ENCODE measurements around the gene MACF1. TPM values are rescaled to one million over a fixed set of nuclear protein-coding genes. Genes with fewer than 3 reads are reported as not detected.
A peak's percentile ranks its signal among the peaks of the same experiment; 100 is the strongest.

The MACF1 gene
- total and polyA plus RNA-seq, 5 donors from 2014 or later: 21.8 to 431 (median 26.2) TPM

DNA sequence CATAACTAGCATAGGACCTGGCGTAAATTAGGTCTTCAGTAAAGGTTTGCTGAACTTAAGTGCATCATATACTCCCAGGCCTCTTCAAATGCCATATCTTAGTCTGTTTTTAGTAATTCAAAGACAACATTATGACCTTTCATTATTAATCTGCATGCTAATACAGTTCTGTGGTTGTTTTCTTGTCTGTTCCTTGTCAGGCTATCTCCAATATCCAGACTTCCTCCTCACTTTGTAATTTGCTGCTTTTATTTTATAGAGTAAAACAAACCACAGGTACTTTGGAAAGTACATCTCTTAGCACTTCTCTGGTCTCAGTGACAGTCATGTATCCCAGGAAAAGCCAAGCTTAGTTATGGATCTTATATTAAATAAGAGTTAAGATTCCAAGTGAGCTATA, 221.9 kb downstream of the MACF1 start:
- H3K27me3 ChIP-seq (ENCODE audit: control insufficient read depth, insufficient read depth, low read length): no peaks in the 10 kb centered on the region
- Mint-ChIP-seq H3K27me3 (no peaks in the 10 kb centered on the region), H3K9me3 (peaks cover 0 to 3% (median 0%) of the 10 kb centered on the region in 7 donors), H3K4me3 (no peak overlapping the region), H3K27ac (peak overlapping the region in 2 of 3 donors; percentile 5 to 79), H3K4me1 (peaks cover 6 to 26% (median 12%) of the 10 kb centered on the region in 4 donors), H3K36me3 (peaks cover 62% of the 10 kb centered on the region)
- peaks cover 90% of the 10 kb centered on the region for H3K36me3 ChIP-seq (ENCODE audit: control insufficient read depth, insufficient read depth, low read length)
- ATAC-seq (ENCODE audit: low read depth in 2 of 2): no peak
- DNase-seq: no peak
- H3K4me3 ChIP-seq (ENCODE audit: low read depth, low read length): no peak overlapping the region
- H3K9me3 ChIP-seq (ENCODE audit: control insufficient read depth in 2 of 2, low read length in 2 of 2): no peaks in the 10 kb centered on the region
- H3K4me1 ChIP-seq (ENCODE audit: control insufficient read depth, insufficient read depth, low read length, poor library complexity, severe bottlenecking): no peaks in the 10 kb centered on the region
- H3K27ac ChIP-seq (ENCODE audit: insufficient read depth, low read length, poor library complexity, severe bottlenecking): no peak overlapping the region

DNA sequence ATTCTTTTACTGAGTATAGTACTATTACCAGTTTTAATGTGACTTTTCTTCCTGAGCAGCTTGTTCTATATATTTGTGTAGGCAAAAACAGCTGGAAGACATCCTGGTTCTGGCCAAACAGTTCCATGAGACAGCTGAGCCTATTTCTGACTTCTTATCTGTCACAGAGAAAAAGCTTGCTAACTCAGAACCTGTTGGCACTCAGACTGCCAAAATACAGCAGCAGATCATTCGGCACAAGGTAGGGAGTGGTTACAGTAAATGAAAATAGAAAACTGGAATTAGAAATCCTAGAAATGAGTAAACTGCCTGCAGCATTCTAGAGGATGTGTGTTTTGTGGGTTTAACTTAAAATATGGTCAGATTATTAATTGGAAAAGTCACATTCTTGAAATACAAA, 222.9 kb downstream of the MACF1 start:
- Histone ChIP-seq H3K27me3 (ENCODE audit: control insufficient read depth, insufficient read depth, low read length) (no peaks in the 10 kb centered on the region), H3K4me3 (ENCODE audit: low read depth, low read length) (no peak overlapping the region), H3K4me1 (ENCODE audit: control insufficient read depth, insufficient read depth, low read length, poor library complexity, severe bottlenecking) (no peaks in the 10 kb centered on the region), H3K9me3 (ENCODE audit: control insufficient read depth in 2 of 2, low read length in 2 of 2) (no peaks in the 10 kb centered on the region), H3K36me3 (ENCODE audit: control insufficient read depth, insufficient read depth, low read length) (peaks cover 95% of the 10 kb centered on the region), H3K27ac (ENCODE audit: insufficient read depth, low read length, poor library complexity, severe bottlenecking) (no peak overlapping the region)
- Mint-ChIP-seq H3K4me1 (peaks cover 6 to 22% (median 11%) of the 10 kb centered on the region in 4 donors), H3K4me3 (no peak overlapping the region), H3K36me3 (peaks cover 67% of the 10 kb centered on the region), H3K27ac (peak overlapping the region in 1 of 3 donors; percentile 5), H3K27me3 (no peaks in the 10 kb centered on the region), H3K9me3 (peaks cover 0 to 3% (median 0%) of the 10 kb centered on the region in 7 donors)
- DNase-seq (no peak), ATAC-seq (ENCODE audit: low read depth in 2 of 2) (no peak)

DNA sequence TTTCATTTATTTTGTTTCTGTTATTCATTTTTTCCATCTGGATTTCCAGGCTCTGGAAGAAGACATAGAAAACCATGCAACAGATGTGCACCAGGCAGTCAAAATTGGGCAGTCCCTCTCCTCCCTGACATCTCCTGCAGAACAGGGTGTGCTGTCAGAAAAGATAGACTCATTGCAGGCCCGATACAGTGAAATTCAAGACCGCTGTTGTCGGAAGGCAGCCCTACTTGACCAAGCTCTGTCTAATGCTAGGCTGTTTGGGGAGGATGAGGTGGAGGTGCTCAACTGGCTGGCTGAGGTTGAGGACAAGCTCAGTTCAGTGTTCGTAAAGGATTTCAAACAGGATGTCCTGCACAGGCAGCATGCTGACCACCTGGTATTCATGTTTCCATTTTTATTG, 223.4 kb downstream of the MACF1 start:
- Mint-ChIP-seq H3K4me1 (peaks cover 6 to 21% (median 10%) of the 10 kb centered on the region in 4 donors), H3K36me3 (peaks cover 66% of the 10 kb centered on the region), H3K27ac (no peak overlapping the region), H3K9me3 (peaks cover 0 to 3% (median 0%) of the 10 kb centered on the region in 7 donors), H3K4me3 (no peak overlapping the region), H3K27me3 (no peaks in the 10 kb centered on the region)
- Histone ChIP-seq H3K4me3 (ENCODE audit: low read depth, low read length) (no peak overlapping the region), H3K27me3 (ENCODE audit: control insufficient read depth, insufficient read depth, low read length) (no peaks in the 10 kb centered on the region), H3K27ac (ENCODE audit: insufficient read depth, low read length, poor library complexity, severe bottlenecking) (no peak overlapping the region), H3K9me3 (ENCODE audit: control insufficient read depth in 2 of 2, low read length in 2 of 2) (no peaks in the 10 kb centered on the region), H3K4me1 (ENCODE audit: control insufficient read depth, insufficient read depth, low read length, poor library complexity, severe bottlenecking) (no peaks in the 10 kb centered on the region), H3K36me3 (ENCODE audit: control insufficient read depth, insufficient read depth, low read length) (peaks cover 95% of the 10 kb centered on the region)
- no peak for DNase-seq
- no peak for ATAC-seq (ENCODE audit: low read depth in 2 of 2)

DNA sequence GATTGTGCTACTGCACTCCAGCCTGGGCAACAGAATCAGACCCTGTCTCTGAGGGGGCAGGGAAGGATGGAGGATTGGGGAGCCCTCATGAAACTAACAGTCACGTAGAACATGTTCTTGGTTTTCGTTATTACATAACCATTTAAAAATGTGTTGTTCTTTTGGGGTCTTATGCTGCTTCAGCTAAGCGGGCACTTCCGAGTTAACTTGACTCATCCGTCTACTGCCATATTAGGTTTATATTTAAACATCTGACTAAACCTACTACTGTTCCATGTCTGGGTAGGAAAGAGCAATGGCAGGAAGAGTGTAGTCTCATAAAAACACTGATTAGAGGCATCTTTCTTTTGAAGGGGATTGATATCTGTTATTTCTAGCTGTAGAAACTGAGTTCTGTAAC, 227.4 kb downstream of the MACF1 start:
- peaks cover 72% of the 10 kb centered on the region for H3K36me3 Mint-ChIP-seq
- Histone ChIP-seq H3K4me3 (ENCODE audit: low read depth, low read length) (no peak overlapping the region), H3K4me1 (ENCODE audit: control insufficient read depth, insufficient read depth, low read length, poor library complexity, severe bottlenecking) (no peaks in the 10 kb centered on the region), H3K36me3 (ENCODE audit: control insufficient read depth, insufficient read depth, low read length) (peaks cover 96% of the 10 kb centered on the region), H3K9me3 (ENCODE audit: control insufficient read depth in 2 of 2, low read length in 2 of 2) (no peaks in the 10 kb centered on the region), H3K27ac (ENCODE audit: insufficient read depth, low read length, poor library complexity, severe bottlenecking) (no peak overlapping the region), H3K27me3 (ENCODE audit: control insufficient read depth, insufficient read depth, low read length) (no peaks in the 10 kb centered on the region)
- no peaks in the 10 kb centered on the region for H3K9me3 Mint-ChIP-seq
- no peak for DNase-seq
- ATAC-seq (ENCODE audit: low read depth in 2 of 2): no peak
- no peaks in the 10 kb centered on the region for H3K27me3 Mint-ChIP-seq
- peaks cover 0 to 6% (median 4%) of the 10 kb centered on the region in 4 donors for H3K4me1 Mint-ChIP-seq
- peak overlapping the region in 2 of 3 donors; percentile 1 to 74 for H3K27ac Mint-ChIP-seq
- no peak overlapping the region for H3K4me3 Mint-ChIP-seq

DNA sequence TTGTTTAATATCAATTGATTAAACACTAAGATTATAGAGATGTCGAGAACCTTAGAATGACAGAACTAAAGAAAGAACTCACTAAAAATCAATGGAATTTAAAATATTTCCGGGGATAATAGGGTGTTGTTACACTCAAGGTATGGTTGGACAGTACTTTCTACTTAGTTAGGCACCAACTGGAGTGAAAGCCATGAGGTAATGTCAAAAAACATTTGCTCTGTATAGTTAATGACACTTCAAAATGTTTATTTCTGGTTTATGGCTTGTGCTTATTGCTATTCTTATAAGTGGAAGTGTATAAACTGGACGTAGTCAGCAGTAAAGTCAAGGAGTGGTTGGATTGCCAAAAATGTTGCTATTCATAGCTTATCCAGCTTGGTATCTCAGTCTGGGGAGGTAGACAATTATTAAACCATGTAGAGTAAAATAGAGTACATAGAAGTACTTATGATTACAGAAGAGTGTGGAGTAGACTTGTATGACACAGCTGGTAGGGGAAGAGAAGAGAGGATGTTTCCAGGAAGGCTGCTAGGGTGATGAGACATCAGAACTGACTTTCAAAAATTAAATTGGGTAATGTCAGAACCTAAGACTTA, 230.4 kb downstream of the MACF1 start:
- Histone ChIP-seq H3K9me3 (ENCODE audit: control insufficient read depth in 2 of 2, low read length in 2 of 2) (no peaks in the 10 kb centered on the region), H3K27me3 (ENCODE audit: control insufficient read depth, insufficient read depth, low read length) (no peaks in the 10 kb centered on the region), H3K4me1 (ENCODE audit: control insufficient read depth, insufficient read depth, low read length, poor library complexity, severe bottlenecking) (no peaks in the 10 kb centered on the region), H3K36me3 (ENCODE audit: control insufficient read depth, insufficient read depth, low read length) (peaks cover 90% of the 10 kb centered on the region), H3K27ac (ENCODE audit: insufficient read depth, low read length, poor library complexity, severe bottlenecking) (no peak overlapping the region), H3K4me3 (ENCODE audit: low read depth, low read length) (no peak overlapping the region)
- no peak overlapping the region for H3K4me3 Mint-ChIP-seq
- H3K4me1 Mint-ChIP-seq: peaks cover 0 to 4% (median 2%) of the 10 kb centered on the region in 4 donors
- H3K27ac Mint-ChIP-seq: peak overlapping the region in 1 of 3 donors; percentile 39
- no peaks in the 10 kb centered on the region for H3K27me3 Mint-ChIP-seq
- ATAC-seq (ENCODE audit: low read depth in 2 of 2) (no peak), DNase-seq (no peak)
- H3K36me3 Mint-ChIP-seq: peaks cover 55% of the 10 kb centered on the region
- H3K9me3 Mint-ChIP-seq: no peaks in the 10 kb centered on the region

DNA sequence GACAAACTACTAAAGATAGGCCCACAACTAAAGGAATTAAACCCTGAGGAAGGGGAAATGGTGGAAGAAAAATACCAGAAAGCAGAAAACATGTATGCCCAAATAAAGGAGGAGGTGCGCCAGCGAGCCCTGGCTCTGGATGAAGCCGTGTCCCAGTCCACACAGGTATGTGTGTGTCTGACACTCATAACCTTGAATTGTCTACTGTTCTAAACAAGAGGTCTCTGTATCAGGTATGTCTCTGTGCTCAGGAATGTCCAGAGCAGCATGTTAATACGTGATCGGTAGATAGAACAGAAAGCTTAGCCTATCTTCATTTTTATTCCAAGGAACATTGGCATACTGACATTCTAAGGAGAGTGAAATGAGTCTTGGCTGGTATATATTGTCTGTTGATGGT, 231.1 kb downstream of the MACF1 start:
- Mint-ChIP-seq H3K27ac (peak overlapping the region in 2 of 3 donors; percentile 15 to 89), H3K27me3 (no peaks in the 10 kb centered on the region)

DNA sequence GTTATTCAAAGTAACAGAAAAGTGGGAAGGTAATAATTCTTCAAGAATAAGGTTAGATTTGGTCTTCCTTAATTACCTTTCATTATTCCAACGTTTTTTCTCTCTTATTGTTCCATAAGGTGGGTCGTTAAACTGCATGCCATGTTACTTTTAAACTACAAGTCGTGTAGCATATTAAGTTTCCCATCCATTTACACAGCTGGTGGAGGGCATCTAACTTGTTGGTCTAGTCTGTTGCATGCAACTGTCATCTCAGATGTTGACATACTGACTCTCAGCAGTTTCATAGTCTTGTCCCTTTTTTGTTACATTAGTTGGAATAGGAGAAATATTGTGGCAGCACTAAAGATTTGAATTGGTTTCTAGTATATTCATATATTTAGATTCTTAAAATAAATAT, 232.3 kb downstream of the MACF1 start:
- Histone ChIP-seq H3K36me3 (ENCODE audit: control insufficient read depth, insufficient read depth, low read length) (peaks cover 89% of the 10 kb centered on the region), H3K4me1 (ENCODE audit: control insufficient read depth, insufficient read depth, low read length, poor library complexity, severe bottlenecking) (no peaks in the 10 kb centered on the region), H3K9me3 (ENCODE audit: control insufficient read depth in 2 of 2, low read length in 2 of 2) (no peaks in the 10 kb centered on the region), H3K27ac (ENCODE audit: insufficient read depth, low read length, poor library complexity, severe bottlenecking) (no peak overlapping the region), H3K27me3 (ENCODE audit: control insufficient read depth, insufficient read depth, low read length) (no peaks in the 10 kb centered on the region), H3K4me3 (ENCODE audit: low read depth, low read length) (no peak overlapping the region)
- H3K36me3 Mint-ChIP-seq: peaks cover 58% of the 10 kb centered on the region
- ATAC-seq (ENCODE audit: low read depth in 2 of 2) (no peak), DNase-seq (no peak)
- H3K27ac Mint-ChIP-seq: no peak overlapping the region
- no peaks in the 10 kb centered on the region for H3K9me3 Mint-ChIP-seq
- H3K4me1 Mint-ChIP-seq: peaks cover 0 to 4% (median 1%) of the 10 kb centered on the region in 4 donors
- H3K4me3 Mint-ChIP-seq: no peak overlapping the region
- H3K27me3 Mint-ChIP-seq: no peaks in the 10 kb centered on the region

More for the DNA sequence above, 231.1 kb downstream of the MACF1 start:
- Histone ChIP-seq H3K4me1 (ENCODE audit: control insufficient read depth, insufficient read depth, low read length, poor library complexity, severe bottlenecking) (no peaks in the 10 kb centered on the region), H3K36me3 (ENCODE audit: control insufficient read depth, insufficient read depth, low read length) (peaks cover 89% of the 10 kb centered on the region), H3K27me3 (ENCODE audit: control insufficient read depth, insufficient read depth, low read length) (no peaks in the 10 kb centered on the region), H3K9me3 (ENCODE audit: control insufficient read depth in 2 of 2, low read length in 2 of 2) (no peaks in the 10 kb centered on the region), H3K4me3 (ENCODE audit: low read depth, low read length) (no peak overlapping the region), H3K27ac (ENCODE audit: insufficient read depth, low read length, poor library complexity, severe bottlenecking) (no peak overlapping the region)
- peaks cover 0 to 4% (median 2%) of the 10 kb centered on the region in 4 donors for H3K4me1 Mint-ChIP-seq
- no peaks in the 10 kb centered on the region for H3K9me3 Mint-ChIP-seq
- peaks cover 53% of the 10 kb centered on the region for H3K36me3 Mint-ChIP-seq
- ATAC-seq (ENCODE audit: low read depth in 2 of 2) (no peak), DNase-seq (no peak)
- H3K4me3 Mint-ChIP-seq: no peak overlapping the region

DNA sequence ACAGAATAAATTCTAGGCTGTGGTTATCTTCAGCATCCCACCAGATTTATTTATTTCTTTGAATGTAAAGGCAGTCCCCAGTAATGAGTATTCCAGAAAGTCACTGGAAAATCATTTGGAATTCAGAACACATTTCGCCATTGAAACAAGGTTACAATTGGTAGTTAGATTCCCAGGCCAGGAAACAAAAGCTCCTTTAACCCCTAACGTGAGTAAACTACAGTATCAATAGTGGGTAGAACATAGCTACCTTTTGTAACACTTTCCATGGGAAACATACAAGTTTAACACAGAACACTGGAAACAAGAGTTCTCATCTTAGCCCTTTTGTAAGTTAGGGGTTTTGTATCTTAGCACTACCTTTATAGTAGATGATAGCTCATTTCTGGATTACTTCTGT, 233.5 kb downstream of the MACF1 start:
- no peak overlapping the region for H3K27ac ChIP-seq (ENCODE audit: insufficient read depth, low read length, poor library complexity, severe bottlenecking)
- peaks cover 0 to 4% (median 0%) of the 10 kb centered on the region in 4 donors for H3K4me1 Mint-ChIP-seq
- no peak overlapping the region for H3K4me3 Mint-ChIP-seq
- no peak overlapping the region for H3K4me3 ChIP-seq (ENCODE audit: low read depth, low read length)
- peaks cover 62% of the 10 kb centered on the region for H3K36me3 Mint-ChIP-seq
- H3K36me3 ChIP-seq (ENCODE audit: control insufficient read depth, insufficient read depth, low read length): peaks cover 89% of the 10 kb centered on the region
- H3K27ac Mint-ChIP-seq: peak overlapping the region in 2 of 3 donors; percentile 61 to 74
- ATAC-seq (ENCODE audit: low read depth in 2 of 2): no peak
- H3K27me3 Mint-ChIP-seq: no peaks in the 10 kb centered on the region
- no peaks in the 10 kb centered on the region for H3K9me3 Mint-ChIP-seq
- H3K9me3 ChIP-seq (ENCODE audit: control insufficient read depth in 2 of 2, low read length in 2 of 2): no peaks in the 10 kb centered on the region
- DNase-seq: no peak
- H3K4me1 ChIP-seq (ENCODE audit: control insufficient read depth, insufficient read depth, low read length, poor library complexity, severe bottlenecking): no peaks in the 10 kb centered on the region
- no peaks in the 10 kb centered on the region for H3K27me3 ChIP-seq (ENCODE audit: control insufficient read depth, insufficient read depth, low read length)

Measured in CD4-positive, CD25-positive, alpha-beta regulatory T cell (primary cell).